Activated naive CD4-positive, alpha-beta T cell treated with anti-CD3 and anti-CD28 coated beads, Interleukin-2, amount 10 ng/mL, durations not matched to agents 7 days and 5 days (primary cell): ENCODE data around the gene FNTB.
"Not testable (repeated sequence)": the region's sequence is repeated elsewhere in the genome, so short reads cannot be mapped to it uniquely, and the experiment has no call there.

Experiments
- CTCF ChIA-PET: fragments of 350-600 bp; sonication (Branson Sonifier 250); formaldehyde crosslinking; loops from one replicate; lab custom pipeline; 2021; ENCODE audit warnings: antibody characterized with exemption; lab: Charles Lee
- DNase-seq: peaks from one replicate; pipeline ENCODE4 v3.0.0-alpha.2; 2020
- H3K27ac Mint-ChIP-seq: one replicate; pipeline ENCODE4 v1.8.0; 2021; ENCODE audit warnings: mild to moderate bottlenecking, moderate library complexity, mixed read lengths
- H3K27me3 Mint-ChIP-seq: one replicate; pipeline ENCODE4 v1.8.0; 2021; ENCODE audit warnings: mild to moderate bottlenecking, mixed read lengths
- H3K36me3 Mint-ChIP-seq: one replicate; pipeline ENCODE4 v1.8.0; 2021; ENCODE audit warnings: mixed read lengths
- H3K4me1 Mint-ChIP-seq: one replicate; pipeline ENCODE4 v1.8.0; 2021; ENCODE audit warnings: mixed read lengths
- H3K4me3 Mint-ChIP-seq: one replicate; pipeline ENCODE4 v1.8.0; 2021; ENCODE audit warnings: mild to moderate bottlenecking, moderate library complexity, mixed read lengths
- H3K9me3 Mint-ChIP-seq: one replicate; pipeline ENCODE4 v1.8.0; 2021; ENCODE audit warnings: mixed read lengths

Gene FNTB

DNA sequence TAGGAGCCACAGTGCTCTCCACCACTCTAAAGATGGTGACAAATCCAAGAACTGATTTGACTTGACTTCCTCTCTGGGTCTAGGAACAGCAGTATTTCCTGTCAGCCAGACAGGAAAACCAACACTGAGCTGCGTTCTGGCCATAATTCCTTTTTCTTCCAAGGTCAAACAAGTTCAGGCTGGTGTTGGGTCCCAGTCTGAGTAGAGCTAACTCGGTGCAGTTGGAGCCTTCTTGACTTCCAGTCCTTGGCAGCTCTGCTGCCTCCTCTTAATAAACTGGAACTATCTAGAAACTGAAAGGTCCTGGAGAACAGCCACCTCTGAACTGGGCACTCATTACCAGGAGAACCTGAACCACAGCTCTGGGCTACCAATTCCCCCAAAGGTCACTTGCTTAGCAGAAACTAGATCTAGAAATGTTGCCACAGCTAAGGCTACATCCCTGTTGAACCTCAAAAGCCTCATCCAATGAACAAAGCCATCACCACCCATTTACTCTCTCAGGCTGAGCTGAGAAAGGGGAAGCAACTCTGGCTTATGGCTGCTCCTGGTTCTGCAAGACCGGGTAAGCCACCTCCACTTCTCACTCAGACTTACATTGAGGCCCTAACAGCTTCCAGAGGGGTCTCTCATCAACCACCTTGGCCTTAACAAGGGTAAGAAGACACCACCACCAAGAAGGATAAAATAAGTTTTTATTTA, 87.9 kb downstream of the FNTB start:
- Mint-ChIP-seq H3K4me1 (peaks cover 23% of the 10 kb centered on the region), H3K27ac (no peak overlapping the region), H3K9me3 (no peaks in the 10 kb centered on the region), H3K4me3 (no peak overlapping the region), H3K27me3 (no peaks in the 10 kb centered on the region), H3K36me3 (peaks cover 59% of the 10 kb centered on the region)
- CTCF ChIA-PET = no interaction called here
- no peak for DNase-seq

DNA sequence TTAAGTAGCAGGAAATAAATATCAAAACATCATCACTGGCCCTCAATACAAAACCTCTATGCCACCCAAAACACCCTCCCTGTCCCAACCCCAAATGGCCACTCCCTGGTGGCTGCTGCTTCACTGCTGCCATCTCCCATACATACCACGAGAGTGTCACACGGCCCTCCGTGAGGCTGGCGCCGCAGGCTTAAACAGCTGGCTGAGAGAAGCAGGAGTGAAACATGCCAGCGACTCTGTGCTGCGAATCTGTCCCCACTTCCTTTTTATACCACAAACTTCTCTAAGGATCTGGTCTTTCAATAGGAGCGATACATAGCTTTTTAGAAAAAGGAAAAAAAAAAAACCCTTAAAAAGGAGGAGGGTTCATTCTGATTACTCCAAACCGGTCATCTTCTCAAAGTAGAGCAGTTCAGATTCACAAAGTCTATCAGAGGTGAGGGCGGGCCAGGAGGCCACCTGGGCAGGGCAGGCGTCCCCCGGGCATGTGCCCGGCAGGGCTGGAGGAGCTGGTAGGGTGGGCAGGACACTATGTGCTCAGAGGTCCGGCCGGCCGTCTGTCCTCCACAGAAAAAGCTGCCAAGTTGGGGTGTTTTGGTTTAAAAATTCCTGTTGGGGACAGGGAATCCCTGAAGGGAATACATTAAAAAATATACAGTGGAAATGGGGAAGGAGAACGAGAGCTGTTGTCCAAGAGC, 89.1 kb downstream of the FNTB start:
- no peaks in the 10 kb centered on the region for H3K27me3 Mint-ChIP-seq
- no peaks in the 10 kb centered on the region for H3K9me3 Mint-ChIP-seq
- H3K4me3 Mint-ChIP-seq = no peak overlapping the region
- DNase-seq = no peak
- peaks cover 68% of the 10 kb centered on the region for H3K36me3 Mint-ChIP-seq
- H3K27ac Mint-ChIP-seq = no peak overlapping the region
- CTCF ChIA-PET = no interaction called here
- peaks cover 35% of the 10 kb centered on the region for H3K4me1 Mint-ChIP-seq

GRCh38 chr14:65077318-65077717, 90.6 kb downstream of the FNTB start:
- CTCF ChIA-PET = no interaction called here
- H3K27ac Mint-ChIP-seq = no peak overlapping the region
- no peaks in the 10 kb centered on the region for H3K9me3 Mint-ChIP-seq
- no peaks in the 10 kb centered on the region for H3K27me3 Mint-ChIP-seq
- no peak for DNase-seq
- H3K4me3 Mint-ChIP-seq = no peak overlapping the region
- peaks cover 81% of the 10 kb centered on the region for H3K36me3 Mint-ChIP-seq
- H3K4me1 Mint-ChIP-seq = peaks cover 50% of the 10 kb centered on the region

DNA sequence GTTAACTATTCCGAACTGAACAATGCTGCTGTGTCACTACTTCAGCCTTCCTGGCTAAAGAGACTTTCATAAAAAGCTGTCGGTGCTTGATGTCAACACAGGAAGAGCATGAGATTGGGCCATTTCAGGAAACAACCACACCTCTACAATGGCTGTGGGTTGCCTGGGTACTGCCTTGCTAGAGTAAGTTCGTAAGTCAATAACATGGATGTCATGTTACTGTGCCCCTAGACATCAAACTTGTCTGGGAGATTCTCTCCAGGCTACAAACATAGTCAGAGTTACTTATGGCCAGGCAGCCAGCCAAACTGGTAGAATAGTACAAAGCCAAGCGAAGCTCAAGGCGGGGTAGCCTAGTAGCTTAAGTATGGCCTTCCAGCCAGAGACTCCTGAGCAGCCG, 92.5 kb downstream of the FNTB start:
- no peak overlapping the region for H3K4me3 Mint-ChIP-seq
- H3K27ac Mint-ChIP-seq = peak overlapping the region; percentile 28
- H3K4me1 Mint-ChIP-seq = peaks cover 58% of the 10 kb centered on the region
- peaks cover 84% of the 10 kb centered on the region for H3K36me3 Mint-ChIP-seq
- no peaks in the 10 kb centered on the region for H3K27me3 Mint-ChIP-seq
- CTCF ChIA-PET = no interaction called here
- H3K9me3 Mint-ChIP-seq = no peaks in the 10 kb centered on the region
- no peak for DNase-seq

DNA sequence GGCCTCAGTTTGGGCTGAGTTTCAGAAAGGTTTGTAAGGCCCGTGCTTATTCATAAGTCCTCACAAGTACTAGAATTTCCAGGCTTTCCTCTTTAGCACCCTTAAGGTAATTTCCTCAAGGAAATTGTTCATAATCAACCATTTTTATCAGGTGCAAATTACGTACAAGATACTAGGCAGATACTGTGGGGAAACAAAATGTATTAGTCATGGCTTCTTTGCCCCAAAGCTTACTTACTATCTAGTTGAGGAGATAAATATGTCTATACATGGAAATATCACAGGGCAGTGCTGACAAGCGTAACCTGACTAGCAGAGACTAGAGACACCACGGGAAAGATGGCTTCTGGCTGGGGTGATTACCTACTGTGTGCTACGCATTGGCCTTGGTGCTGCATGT, 93.1 kb downstream of the FNTB start:
- DNase-seq = no peak
- Mint-ChIP-seq H3K36me3 (peaks cover 83% of the 10 kb centered on the region), H3K4me1 (peaks cover 54% of the 10 kb centered on the region), H3K27ac (peak overlapping the region; percentile 28), H3K9me3 (no peaks in the 10 kb centered on the region), H3K27me3 (no peaks in the 10 kb centered on the region), H3K4me3 (no peak overlapping the region)
- CTCF ChIA-PET = no interaction called here

DNA sequence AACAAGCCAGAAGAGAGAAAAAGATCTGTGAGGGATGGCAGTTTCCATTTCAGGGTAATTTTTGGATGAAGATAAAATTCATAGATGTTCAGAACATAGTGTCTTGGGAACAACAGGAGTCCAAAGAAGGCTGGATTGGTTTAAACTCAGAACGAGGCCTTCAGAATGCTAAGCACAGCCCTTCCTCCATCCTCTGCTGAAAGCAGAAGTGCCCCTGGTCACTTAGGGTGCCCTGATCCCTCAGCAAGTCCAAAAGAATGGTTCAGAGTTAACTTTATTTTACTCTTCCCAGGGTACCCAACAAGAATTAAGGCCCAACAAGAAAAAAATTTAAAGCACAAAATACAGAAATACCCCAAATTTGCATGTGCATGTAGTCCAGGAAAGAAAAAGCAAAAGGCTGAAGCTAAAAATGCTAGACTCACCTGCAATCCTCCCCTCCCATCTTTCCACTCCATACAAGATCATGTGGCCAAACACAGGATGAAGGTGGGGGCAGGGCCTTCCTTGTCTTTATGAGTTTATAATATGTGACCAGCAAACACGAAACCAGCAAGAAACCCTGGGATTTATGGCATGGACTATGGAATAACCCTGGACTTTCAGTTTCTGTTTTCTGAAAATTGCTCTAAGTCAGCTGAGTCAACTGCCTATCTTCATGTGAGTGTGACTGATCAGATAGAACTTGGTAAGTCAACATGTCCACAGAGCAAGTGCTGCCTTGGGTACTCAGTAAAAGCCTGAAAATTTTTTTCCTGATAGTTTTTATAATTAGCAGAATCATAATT, 94.5 kb downstream of the FNTB start:
- Mint-ChIP-seq H3K36me3 (peaks cover 82% of the 10 kb centered on the region), H3K4me3 (no peak overlapping the region), H3K27me3 (no peaks in the 10 kb centered on the region), H3K9me3 (peaks cover 3% of the 10 kb centered on the region), H3K27ac (no peak overlapping the region), H3K4me1 (peaks cover 45% of the 10 kb centered on the region)
- DNase-seq = no peak
- CTCF ChIA-PET = no interaction called here

- Mint-ChIP-seq H3K27me3 (no peaks in the 10 kb centered on the region), H3K36me3 (peaks cover 85% of the 10 kb centered on the region), H3K4me1 (peaks cover 45% of the 10 kb centered on the region), H3K9me3 (peaks cover 15% of the 10 kb centered on the region), H3K27ac (no peak overlapping the region), H3K4me3 (no peak overlapping the region)
- CTCF ChIA-PET = interaction anchor here (1.1 kb wide), 1 partner anchor 318 kb away, joined by 3 read pairs; no protein-coding TSS in a partner anchor
- DNase-seq = no peak
Measured at GRCh38 chr14:65082930-65083329, 96.2 kb downstream of the FNTB start.

DNA sequence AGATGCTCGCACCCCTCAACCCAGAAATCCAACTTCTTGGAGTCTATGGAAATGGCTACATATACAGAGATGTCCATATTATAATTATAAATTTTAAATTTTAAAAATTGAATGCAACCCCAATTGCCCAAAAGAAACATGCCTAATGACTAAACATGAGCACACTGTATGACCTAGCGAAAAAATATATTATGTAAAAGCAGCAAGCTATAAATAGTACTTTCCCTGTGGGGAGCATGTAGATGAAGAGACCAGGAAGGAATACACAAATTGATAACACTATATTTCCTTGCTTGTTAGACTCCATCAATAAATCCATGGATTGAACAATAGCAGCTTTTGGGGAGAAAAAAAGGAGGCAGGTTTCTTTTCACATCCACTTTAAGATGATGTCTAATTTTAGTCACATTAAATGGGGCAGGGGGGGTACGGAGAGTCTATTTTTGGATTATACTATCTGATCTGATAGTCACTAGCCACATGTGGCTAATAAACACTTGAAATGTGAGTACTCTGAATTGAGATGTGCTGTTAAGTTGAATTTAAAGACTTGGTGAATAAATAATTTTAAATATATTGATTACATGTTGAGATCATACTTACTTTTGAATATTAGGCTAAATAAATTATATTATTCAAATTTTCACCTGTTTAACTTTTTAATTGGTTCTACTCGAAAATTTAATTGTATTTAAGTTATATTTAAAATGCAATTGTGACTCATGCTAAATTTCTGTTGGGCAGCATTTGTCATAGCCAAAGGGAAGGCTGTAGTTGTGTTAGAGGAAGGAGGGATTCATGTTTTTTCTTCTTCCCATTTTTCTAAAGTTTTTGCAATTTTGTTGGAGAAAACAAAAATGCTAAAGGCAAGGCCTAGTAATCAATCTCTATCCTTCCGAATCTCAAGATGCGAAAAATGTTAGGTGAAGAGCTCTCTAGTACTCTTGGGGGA, 98.1 kb downstream of the FNTB start:
- Mint-ChIP-seq H3K4me3 (no peak overlapping the region), H3K27me3 (no peaks in the 10 kb centered on the region), H3K9me3 (peaks cover 22% of the 10 kb centered on the region), H3K4me1 (peaks cover 35% of the 10 kb centered on the region), H3K36me3 (peaks cover 91% of the 10 kb centered on the region), H3K27ac (no peak overlapping the region)
- CTCF ChIA-PET = no interaction called here
- DNase-seq = no peak

- H3K27ac Mint-ChIP-seq, CTCF ChIA-PET: not testable (repeated sequence)
- H3K4me1 Mint-ChIP-seq = peaks cover 21% of the 10 kb centered on the region
Measured at GRCh38 chr14:65086686-65087085, 100.0 kb downstream of the FNTB start.

DNA sequence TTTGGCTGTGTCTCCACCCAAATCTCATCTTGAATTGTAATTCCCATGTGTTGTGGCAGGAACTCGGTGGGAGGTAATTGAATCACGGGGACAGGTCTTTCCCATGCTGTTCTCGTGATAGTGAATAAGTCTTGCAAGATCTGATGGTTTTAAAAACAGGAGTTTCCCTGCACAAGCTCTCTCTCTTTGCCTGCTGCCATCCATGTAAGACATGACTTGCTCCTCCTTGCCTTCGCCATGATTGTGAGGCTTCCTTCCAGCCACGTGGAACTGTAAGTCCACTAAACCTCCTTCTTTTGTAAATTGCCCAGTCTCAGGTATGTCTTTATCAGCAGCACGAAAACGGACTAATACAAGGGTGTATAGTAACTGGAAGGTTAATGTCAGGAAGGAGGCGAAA, 101.1 kb downstream of the FNTB start:
- CTCF ChIA-PET = interaction anchor here (1.6 kb wide), 1 partner anchor 10 kb away, joined by 3 read pairs; no protein-coding TSS in a partner anchor
- H3K4me3 Mint-ChIP-seq, H3K27ac Mint-ChIP-seq, DNase-seq, H3K27me3 Mint-ChIP-seq: not testable (repeated sequence)
- Mint-ChIP-seq H3K4me1 (peaks cover 10% of the 10 kb centered on the region), H3K9me3 (peaks cover 22% of the 10 kb centered on the region), H3K36me3 (peaks cover 81% of the 10 kb centered on the region)

More at GRCh38 chr14:65086686-65087085, 100.0 kb downstream of the FNTB start:
- not testable (repeated sequence) for DNase-seq, H3K27me3 Mint-ChIP-seq, H3K4me3 Mint-ChIP-seq
- Mint-ChIP-seq H3K9me3 (peaks cover 22% of the 10 kb centered on the region), H3K36me3 (peaks cover 85% of the 10 kb centered on the region)

DNA sequence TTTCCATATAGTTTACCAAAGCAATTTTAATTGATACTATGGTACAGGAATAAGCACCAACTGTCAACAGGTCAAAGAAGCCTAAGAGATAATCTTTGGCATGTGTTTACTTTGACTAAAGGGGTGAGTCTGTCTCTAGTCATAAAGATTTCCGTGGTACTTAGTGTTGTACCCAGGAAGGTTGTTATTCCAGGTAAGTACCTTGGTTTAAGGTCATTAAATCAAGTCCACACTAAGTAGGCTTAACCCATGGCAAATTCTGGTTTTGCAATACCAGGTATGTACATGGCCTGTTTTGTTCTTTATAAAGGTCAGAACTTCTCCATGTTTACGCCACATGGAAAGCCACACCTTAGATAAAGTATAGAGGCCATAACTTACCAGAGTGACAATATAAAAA, 105.7 kb downstream of the FNTB start:
- CTCF ChIA-PET = no interaction called here

GRCh38 chr14:65095633-65096205, 109.0 kb downstream of the FNTB start:
- CTCF ChIA-PET = no interaction called here
- H3K4me3 Mint-ChIP-seq = no peak overlapping the region
- no peak for DNase-seq
- peaks cover 67% of the 10 kb centered on the region for H3K4me1 Mint-ChIP-seq
- no peaks in the 10 kb centered on the region for H3K27me3 Mint-ChIP-seq
- H3K27ac Mint-ChIP-seq = peak overlapping the region; percentile 72
- H3K9me3 Mint-ChIP-seq = no peaks in the 10 kb centered on the region
- peaks cover 76% of the 10 kb centered on the region for H3K36me3 Mint-ChIP-seq

More for the DNA sequence above, 105.7 kb downstream of the FNTB start:
- Mint-ChIP-seq H3K36me3 (peaks cover 83% of the 10 kb centered on the region), H3K27ac (no peak overlapping the region), H3K4me3 (no peak overlapping the region), H3K27me3 (no peaks in the 10 kb centered on the region), H3K4me1 (peaks cover 41% of the 10 kb centered on the region), H3K9me3 (peaks cover 12% of the 10 kb centered on the region)
- DNase-seq = no peak

GRCh38 chr14:65096323-65097089, 109.8 kb downstream of the FNTB start:
- Mint-ChIP-seq H3K9me3 (no peaks in the 10 kb centered on the region), H3K4me1 (peaks cover 67% of the 10 kb centered on the region), H3K36me3 (peaks cover 75% of the 10 kb centered on the region), H3K4me3 (peak overlapping the region; percentile 8), H3K27ac (peak overlapping the region; percentile 72), H3K27me3 (no peaks in the 10 kb centered on the region)
- CTCF ChIA-PET = no interaction called here
- no peak for DNase-seq
